Measurements from ENCODE around the gene PIGC. TPM values are rescaled to one million over a fixed set of nuclear protein-coding genes. Genes with fewer than 3 reads are reported as not detected.
"Not testable (repeated sequence)": the region's sequence is repeated elsewhere in the genome, so short reads cannot be mapped to it uniquely, and the experiment has no call there.

Gene PIGC
- total RNA-seq, 1 donor from 2014 or later: 25.6 TPM

GRCh38 chr1:172442843-172443565 is 865 bp downstream of the PIGC start:
- H3K9me3 ChIP-seq (ENCODE audit: control insufficient read depth in 3 of 3, low read length in 3 of 3): no peaks in the 10 kb centered on the region
- H3K27me3 ChIP-seq (ENCODE audit: control insufficient read depth in 3 of 3, insufficient read depth in 3 of 3, low read length in 3 of 3): no peaks in the 10 kb centered on the region
- H3K9ac ChIP-seq (ENCODE audit: low read depth in 1 of 3, low read length in 3 of 3): peak overlapping the region; percentile 88 to 92 (median 88)
- H3K4me1 ChIP-seq (ENCODE audit: control insufficient read depth in 3 of 3, insufficient read depth in 3 of 3, low read length in 3 of 3): peaks cover 26 to 37% (median 29%) of the 10 kb centered on the region in 3 donors
- H3K36me3 ChIP-seq (ENCODE audit: control insufficient read depth in 3 of 3, insufficient read depth in 3 of 3, low read length in 3 of 3): peaks cover 4 to 8% (median 7%) of the 10 kb centered on the region in 3 donors
- peak overlapping the region; percentile 79 to 86 (median 79) for H3K4me3 ChIP-seq (ENCODE audit: low read length in 3 of 3)
- no peak overlapping the region for H3K27ac ChIP-seq (ENCODE audit: low read depth, low read length)

GRCh38 chr1:172442404-172442803 is 1.5 kb downstream of the PIGC start:
- Histone ChIP-seq H3K4me3 (ENCODE audit: low read length in 3 of 3) (no peak overlapping the region), H3K9ac (ENCODE audit: low read depth in 1 of 3, low read length in 3 of 3) (no peak overlapping the region), H3K4me1 (ENCODE audit: control insufficient read depth in 3 of 3, insufficient read depth in 3 of 3, low read length in 3 of 3) (peaks cover 21 to 31% (median 26%) of the 10 kb centered on the region in 3 donors), H3K27ac (ENCODE audit: low read depth, low read length) (no peak overlapping the region), H3K36me3 (ENCODE audit: control insufficient read depth in 3 of 3, insufficient read depth in 3 of 3, low read length in 3 of 3) (peaks cover 4 to 8% (median 7%) of the 10 kb centered on the region in 3 donors), H3K9me3 (ENCODE audit: control insufficient read depth in 3 of 3, low read length in 3 of 3) (no peaks in the 10 kb centered on the region), H3K27me3 (ENCODE audit: control insufficient read depth in 3 of 3, insufficient read depth in 3 of 3, low read length in 3 of 3) (no peaks in the 10 kb centered on the region)

GRCh38 chr1:172437183-172437582 is 6.7 kb downstream of the PIGC start:
- not testable (repeated sequence) for H3K9me3 ChIP-seq (ENCODE audit: control insufficient read depth in 3 of 3, low read length in 3 of 3); H3K27me3 ChIP-seq (ENCODE audit: control insufficient read depth in 3 of 3, insufficient read depth in 3 of 3, low read length in 3 of 3); H3K4me1 ChIP-seq (ENCODE audit: control insufficient read depth in 3 of 3, insufficient read depth in 3 of 3, low read length in 3 of 3); H3K9ac ChIP-seq (ENCODE audit: low read depth in 1 of 3, low read length in 3 of 3); H3K36me3 ChIP-seq (ENCODE audit: control insufficient read depth in 3 of 3, insufficient read depth in 3 of 3, low read length in 3 of 3); H3K27ac ChIP-seq (ENCODE audit: low read depth, low read length); H3K4me3 ChIP-seq (ENCODE audit: low read length in 3 of 3)

- Histone ChIP-seq H3K9me3 (ENCODE audit: control insufficient read depth in 3 of 3, low read length in 3 of 3) (no peaks in the 10 kb centered on the region), H3K36me3 (ENCODE audit: control insufficient read depth in 3 of 3, insufficient read depth in 3 of 3, low read length in 3 of 3) (no peaks in the 10 kb centered on the region), H3K4me1 (ENCODE audit: control insufficient read depth in 3 of 3, insufficient read depth in 3 of 3, low read length in 3 of 3) (peaks cover 0 to 6% (median 0%) of the 10 kb centered on the region in 3 donors), H3K4me3 (ENCODE audit: low read length in 3 of 3) (no peak overlapping the region), H3K9ac (ENCODE audit: low read depth in 1 of 3, low read length in 3 of 3) (no peak overlapping the region), H3K27me3 (ENCODE audit: control insufficient read depth in 3 of 3, insufficient read depth in 3 of 3, low read length in 3 of 3) (no peaks in the 10 kb centered on the region), H3K27ac (ENCODE audit: low read depth, low read length) (no peak overlapping the region)
Observed at GRCh38 chr1:172431721-172432192, 12.1 kb downstream of the PIGC start.

- Histone ChIP-seq H3K4me3 (ENCODE audit: low read length in 3 of 3) (no peak overlapping the region), H3K27me3 (ENCODE audit: control insufficient read depth in 3 of 3, insufficient read depth in 3 of 3, low read length in 3 of 3) (no peaks in the 10 kb centered on the region), H3K9me3 (ENCODE audit: control insufficient read depth in 3 of 3, low read length in 3 of 3) (no peaks in the 10 kb centered on the region), H3K36me3 (ENCODE audit: control insufficient read depth in 3 of 3, insufficient read depth in 3 of 3, low read length in 3 of 3) (no peaks in the 10 kb centered on the region), H3K4me1 (ENCODE audit: control insufficient read depth in 3 of 3, insufficient read depth in 3 of 3, low read length in 3 of 3) (peaks cover 0 to 6% (median 0%) of the 10 kb centered on the region in 3 donors), H3K9ac (ENCODE audit: low read depth in 1 of 3, low read length in 3 of 3) (no peak overlapping the region), H3K27ac (ENCODE audit: low read depth, low read length) (no peak overlapping the region)
Observed at GRCh38 chr1:172431204-172431603, 12.7 kb downstream of the PIGC start.

- Histone ChIP-seq H3K4me1 (ENCODE audit: control insufficient read depth in 3 of 3, insufficient read depth in 3 of 3, low read length in 3 of 3) (peaks cover 0 to 6% (median 0%) of the 10 kb centered on the region in 3 donors), H3K4me3 (ENCODE audit: low read length in 3 of 3) (no peak overlapping the region), H3K9me3 (ENCODE audit: control insufficient read depth in 3 of 3, low read length in 3 of 3) (no peaks in the 10 kb centered on the region), H3K27me3 (ENCODE audit: control insufficient read depth in 3 of 3, insufficient read depth in 3 of 3, low read length in 3 of 3) (no peaks in the 10 kb centered on the region), H3K9ac (ENCODE audit: low read depth in 1 of 3, low read length in 3 of 3) (no peak overlapping the region), H3K27ac (ENCODE audit: low read depth, low read length) (no peak overlapping the region), H3K36me3 (ENCODE audit: control insufficient read depth in 3 of 3, insufficient read depth in 3 of 3, low read length in 3 of 3) (no peaks in the 10 kb centered on the region)
Observed at GRCh38 chr1:172430128-172430454, 13.8 kb downstream of the PIGC start.

GRCh38 chr1:172429331-172430127 is 14.3 kb downstream of the PIGC start:
- Histone ChIP-seq H3K4me3 (ENCODE audit: low read length in 3 of 3) (no peak overlapping the region), H3K9me3 (ENCODE audit: control insufficient read depth in 3 of 3, low read length in 3 of 3) (no peaks in the 10 kb centered on the region), H3K27ac (ENCODE audit: low read depth, low read length) (no peak overlapping the region), H3K27me3 (ENCODE audit: control insufficient read depth in 3 of 3, insufficient read depth in 3 of 3, low read length in 3 of 3) (no peaks in the 10 kb centered on the region), H3K9ac (ENCODE audit: low read depth in 1 of 3, low read length in 3 of 3) (no peak overlapping the region), H3K36me3 (ENCODE audit: control insufficient read depth in 3 of 3, insufficient read depth in 3 of 3, low read length in 3 of 3) (no peaks in the 10 kb centered on the region), H3K4me1 (ENCODE audit: control insufficient read depth in 3 of 3, insufficient read depth in 3 of 3, low read length in 3 of 3) (peaks cover 0 to 6% (median 0%) of the 10 kb centered on the region in 3 donors)

GRCh38 chr1:172427191-172427590 is 16.7 kb downstream of the PIGC start:
- H3K4me1 ChIP-seq (ENCODE audit: control insufficient read depth in 3 of 3, insufficient read depth in 3 of 3, low read length in 3 of 3): peaks cover 0 to 6% (median 3%) of the 10 kb centered on the region in 3 donors
- no peaks in the 10 kb centered on the region for H3K9me3 ChIP-seq (ENCODE audit: control insufficient read depth in 3 of 3, low read length in 3 of 3)
- no peak overlapping the region for H3K9ac ChIP-seq (ENCODE audit: low read depth in 1 of 3, low read length in 3 of 3)
- H3K27ac ChIP-seq (ENCODE audit: low read depth, low read length): no peak overlapping the region
- H3K4me3 ChIP-seq (ENCODE audit: low read length in 3 of 3): no peak overlapping the region
- no peaks in the 10 kb centered on the region for H3K27me3 ChIP-seq (ENCODE audit: control insufficient read depth in 3 of 3, insufficient read depth in 3 of 3, low read length in 3 of 3)
- H3K36me3 ChIP-seq (ENCODE audit: control insufficient read depth in 3 of 3, insufficient read depth in 3 of 3, low read length in 3 of 3): no peaks in the 10 kb centered on the region

- H3K27me3 ChIP-seq (ENCODE audit: control insufficient read depth in 3 of 3, insufficient read depth in 3 of 3, low read length in 3 of 3): no peaks in the 10 kb centered on the region
- no peak overlapping the region for H3K4me3 ChIP-seq (ENCODE audit: low read length in 3 of 3)
- H3K36me3 ChIP-seq (ENCODE audit: control insufficient read depth in 3 of 3, insufficient read depth in 3 of 3, low read length in 3 of 3): no peaks in the 10 kb centered on the region
- H3K27ac ChIP-seq (ENCODE audit: low read depth, low read length): no peak overlapping the region
- H3K4me1 ChIP-seq (ENCODE audit: control insufficient read depth in 3 of 3, insufficient read depth in 3 of 3, low read length in 3 of 3): peaks cover 3 to 12% (median 5%) of the 10 kb centered on the region in 3 donors
- peak overlapping the region in 1 of 3 donors; percentile 5 for H3K9ac ChIP-seq (ENCODE audit: low read depth in 1 of 3, low read length in 3 of 3)
- H3K9me3 ChIP-seq (ENCODE audit: control insufficient read depth in 3 of 3, low read length in 3 of 3): no peaks in the 10 kb centered on the region
Observed at GRCh38 chr1:172425339-172425738, 18.5 kb downstream of the PIGC start.

- Histone ChIP-seq H3K36me3 (ENCODE audit: control insufficient read depth in 3 of 3, insufficient read depth in 3 of 3, low read length in 3 of 3) (no peaks in the 10 kb centered on the region), H3K4me1 (ENCODE audit: control insufficient read depth in 3 of 3, insufficient read depth in 3 of 3, low read length in 3 of 3) (peaks cover 3 to 6% (median 5%) of the 10 kb centered on the region in 3 donors), H3K4me3 (ENCODE audit: low read length in 3 of 3) (no peak overlapping the region), H3K9me3 (ENCODE audit: control insufficient read depth in 3 of 3, low read length in 3 of 3) (no peaks in the 10 kb centered on the region), H3K9ac (ENCODE audit: low read depth in 1 of 3, low read length in 3 of 3) (no peak overlapping the region), H3K27me3 (ENCODE audit: control insufficient read depth in 3 of 3, insufficient read depth in 3 of 3, low read length in 3 of 3) (no peaks in the 10 kb centered on the region), H3K27ac (ENCODE audit: low read depth, low read length) (no peak overlapping the region)
Observed at GRCh38 chr1:172423336-172423735, 20.5 kb downstream of the PIGC start.
